SKM-1 (cell line): ENCODE results near the gene SLC6A3.

Experiments
- DNase-seq: peaks from one replicate; lab custom pipeline; 2025; ENCODE audit not compliant: unreplicated experiment; lab: John Stamatoyannopoulos, UW

SLC6A3 gene

DNA sequence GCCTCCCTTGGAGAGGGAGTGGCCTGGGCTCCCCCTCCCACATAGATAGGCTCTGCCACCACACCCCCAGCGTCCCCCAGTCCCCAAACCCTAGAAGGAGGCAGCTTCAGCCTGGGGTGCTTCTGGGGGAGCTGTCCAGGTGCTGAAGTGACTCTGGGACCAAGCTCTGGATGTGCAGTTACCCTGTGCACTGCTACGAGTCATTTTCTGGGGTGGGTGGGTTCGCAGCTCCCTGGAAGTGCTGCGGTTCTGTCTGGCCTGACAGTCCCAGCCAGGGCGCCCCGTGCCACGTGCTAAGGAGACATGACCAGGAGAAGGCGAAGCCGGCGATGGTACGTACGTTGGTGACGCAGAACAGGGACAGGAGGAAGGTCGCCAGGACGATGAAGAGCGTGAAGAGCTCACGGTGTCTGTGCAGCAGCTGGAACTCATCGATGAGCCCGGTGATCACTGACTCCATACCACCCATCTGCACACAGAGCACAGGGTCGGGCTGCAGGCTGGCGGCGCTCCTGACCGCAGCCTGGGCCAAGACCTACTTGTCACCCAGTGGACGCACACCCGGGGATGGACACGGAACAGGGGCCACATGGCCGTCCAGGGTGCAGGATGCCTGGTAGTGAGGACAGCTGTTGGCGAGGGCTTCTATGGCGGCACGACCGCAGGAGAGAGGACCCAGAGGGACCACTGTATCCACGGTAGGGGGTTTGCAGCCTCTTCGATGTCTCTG lies 35.7 kb downstream of the SLC6A3 start:
- no peak for DNase-seq

DNA sequence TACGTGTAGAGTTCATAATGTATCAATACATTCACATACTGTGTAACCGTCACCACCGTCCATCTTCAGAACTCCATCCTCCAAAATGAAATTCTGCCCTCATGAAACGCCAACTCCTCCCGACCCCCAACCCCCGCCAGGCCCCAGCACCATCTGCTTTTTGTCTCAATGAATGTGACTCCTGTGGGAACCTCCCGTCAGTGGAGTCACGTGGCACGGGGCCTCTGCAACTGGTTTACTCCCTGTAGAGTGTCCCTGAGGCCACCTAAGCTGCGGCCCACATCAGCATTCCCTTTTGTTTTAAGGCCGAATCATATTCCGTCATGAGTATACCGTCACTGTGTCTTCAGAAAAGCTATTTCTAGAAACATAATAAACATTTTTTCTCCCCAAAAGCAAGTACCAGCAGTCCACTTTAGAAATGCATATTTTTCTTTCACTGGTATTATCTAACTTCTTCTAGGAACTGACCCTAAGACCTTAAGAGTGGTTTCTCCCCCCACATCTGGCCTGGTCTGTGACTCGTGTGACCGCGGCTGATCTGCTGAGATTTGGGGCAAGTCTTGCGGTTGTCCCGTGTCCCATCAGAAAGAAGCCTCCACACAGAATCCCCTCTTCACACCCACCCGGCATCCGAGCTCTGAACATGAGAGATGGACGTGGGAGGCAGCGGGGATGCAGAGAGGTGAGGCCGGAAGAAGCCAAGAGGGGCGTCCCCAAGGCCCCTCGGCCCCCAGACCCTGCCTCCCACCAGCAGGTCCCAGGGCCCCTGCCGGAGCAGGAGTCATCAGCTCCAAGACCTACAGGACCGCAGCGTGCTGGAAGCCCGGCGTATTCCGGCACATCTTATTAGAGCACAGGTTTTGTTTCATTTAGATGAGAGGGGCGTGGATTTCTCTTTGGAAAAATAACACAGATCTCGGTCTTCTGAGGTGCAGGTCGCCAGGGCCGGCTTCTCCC lies 38.3 kb downstream of the SLC6A3 start:
- no peak for DNase-seq

GRCh38 chr5:1405539-1406530 lies 39.4 kb downstream of the SLC6A3 start:
- no peak for DNase-seq

DNA sequence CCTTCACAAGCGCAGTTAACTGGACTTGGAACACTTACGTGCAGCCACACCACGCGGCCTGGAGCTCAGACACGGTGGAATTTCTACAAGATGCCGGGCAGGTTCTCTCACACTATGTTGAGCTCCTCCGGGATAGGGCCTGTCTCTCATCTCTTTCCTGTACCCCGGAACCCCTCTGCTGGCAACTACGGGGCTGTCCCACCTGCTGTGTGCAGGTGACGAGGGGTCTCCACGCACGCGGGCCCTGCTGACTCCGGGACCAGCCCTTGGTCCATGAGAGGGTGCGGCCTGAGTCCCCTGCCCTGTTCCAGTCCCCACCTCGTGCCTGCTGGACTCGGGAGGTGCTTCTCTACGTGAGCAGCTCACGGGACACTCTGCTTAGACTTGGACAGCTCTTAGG lies 40.1 kb downstream of the SLC6A3 start:
- DNase-seq, result no peak

- no peak for DNase-seq
These were observed 41.2 kb downstream of the SLC6A3 start for GRCh38 chr5:1404062-1404461.

- DNase-seq, result no peak
These were observed 42.5 kb downstream of the SLC6A3 start for GRCh38 chr5:1402611-1403255.

- no peak for DNase-seq
These were observed 43.6 kb downstream of the SLC6A3 start for GRCh38 chr5:1401536-1402138.

- DNase-seq, result no peak
These were observed 44.3 kb downstream of the SLC6A3 start for GRCh38 chr5:1400936-1401335.

DNA sequence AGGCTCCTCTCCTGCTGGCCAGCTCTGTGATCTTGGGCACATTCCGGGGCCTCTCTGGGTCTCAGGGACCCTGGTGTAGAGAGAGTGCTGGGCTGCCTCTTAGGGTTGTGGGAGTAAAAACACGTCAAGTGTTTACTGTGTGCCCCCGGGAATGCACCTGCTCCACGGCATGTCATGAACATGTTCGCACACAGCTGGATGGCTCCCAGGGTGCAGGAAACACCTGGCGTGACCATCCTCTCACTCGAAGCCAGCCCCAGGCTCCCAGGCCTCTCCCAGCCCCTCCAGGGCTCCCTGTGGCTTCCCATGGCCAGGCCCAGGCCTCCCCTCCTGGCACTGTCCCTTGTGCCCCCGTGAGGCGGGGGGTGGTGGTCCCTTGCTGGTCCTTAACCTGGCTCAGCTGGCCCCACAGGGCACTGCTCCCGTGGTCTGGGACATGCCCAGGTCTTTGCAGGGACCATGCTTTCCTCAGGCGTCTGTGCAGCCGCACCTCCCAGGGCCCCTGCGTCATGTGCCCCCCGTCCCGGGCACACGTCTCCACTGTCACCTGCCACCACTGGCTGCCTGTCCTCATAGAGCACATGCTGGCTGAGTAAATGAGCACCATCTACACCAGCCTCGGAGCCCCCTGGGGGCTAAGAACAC lies 44.9 kb downstream of the SLC6A3 start:
- no peak for DNase-seq

DNA sequence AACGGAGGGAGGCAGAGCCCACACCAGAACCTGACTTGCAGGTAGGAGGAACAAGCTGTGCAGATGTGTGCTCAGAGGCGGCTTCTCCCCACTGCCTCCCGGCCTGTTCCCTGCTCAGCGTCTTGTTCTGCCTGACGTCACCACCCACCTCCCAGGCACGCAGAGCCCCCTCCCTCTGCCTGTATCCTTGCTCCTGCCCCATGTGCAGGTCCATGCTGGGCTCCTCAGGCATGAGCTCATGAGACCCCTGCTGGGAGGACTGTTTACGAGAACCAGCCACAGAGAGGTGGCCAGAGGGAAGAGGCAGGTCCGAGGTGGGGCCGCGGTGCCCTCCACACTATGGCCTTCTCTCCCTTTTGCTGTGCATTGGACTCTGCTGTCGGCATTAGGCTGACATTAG lies 45.5 kb downstream of the SLC6A3 start:
- DNase-seq, result no peak

GRCh38 chr5:1396293-1396816 lies 48.9 kb downstream of the SLC6A3 start:
- DNase-seq, result no peak

- DNase-seq, result no peak
These were observed 50.1 kb downstream of the SLC6A3 start for GRCh38 chr5:1394881-1395860.

- no peak for DNase-seq
These were observed 51.4 kb downstream of the SLC6A3 start for GRCh38 chr5:1393571-1394501.

- no peak for DNase-seq
These were observed 52.3 kb downstream of the SLC6A3 start for GRCh38 chr5:1392801-1393565.

DNA sequence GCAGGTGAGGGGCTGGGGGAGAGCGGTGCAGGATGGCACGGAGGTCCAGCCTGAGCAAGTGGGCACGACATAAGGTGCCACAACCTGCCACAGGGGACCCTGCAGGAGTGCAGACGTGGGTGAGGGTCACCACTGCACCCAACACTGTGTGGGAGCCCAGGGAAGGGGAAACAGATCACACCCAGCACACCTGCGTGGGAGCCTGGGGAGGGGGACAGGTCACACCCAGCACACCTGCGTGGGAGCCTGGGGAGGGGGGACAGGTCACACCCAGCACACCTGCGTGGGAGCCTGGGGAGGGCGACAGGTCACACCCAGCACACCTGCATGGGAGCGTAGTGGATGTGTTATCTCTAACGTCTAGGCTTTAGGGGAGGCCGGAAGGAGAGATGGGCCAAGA lies 53.0 kb downstream of the SLC6A3 start:
- DNase-seq, result no peak

GRCh38 chr5:1391691-1392090 lies 53.5 kb downstream of the SLC6A3 start:
- DNase-seq, result no peak
